GM23338 (cell line): ENCODE measurements around the gene XRN1. TPM values are rescaled to one million over a fixed set of nuclear protein-coding genes. Genes with fewer than 3 reads are reported as not detected.
"Not testable (repeated sequence)": the region's sequence is repeated elsewhere in the genome, so short reads cannot be mapped to it uniquely, and the experiment has no call there.

Experiments used
- ATAC-seq: fragments of 200-7000 bp; cut with Tn5 transposase; 3 replicates; pipeline ENCODE4 v1.9.1; 2020
- DNase-seq: peaks from one replicate; pipeline ENCODE4 v3.0.0-alpha.2; 2015; ENCODE audit warnings: low spot score
- H2AFZ ChIP-seq: fragments of 200-600 bp; sonication (generic); 2 replicates; pipeline ENCODE4 v1.8.0; 2016; ENCODE audit warnings: antibody characterized with exemption, mild to moderate bottlenecking, moderate library complexity
- H3F3A ChIP-seq: fragments of 200-600 bp; sonication (generic); replicated peaks from 2 replicates; pipeline ENCODE4 v1.8.0; 2017; ENCODE audit warnings: antibody characterized with exemption, mixed run types, low read depth
- H3K27ac ChIP-seq: fragments of 200-600 bp; sonication (generic); 2 replicates; pipeline ENCODE4 v1.6.1; 2016; ENCODE audit warnings: low read depth
- H3K27me3 ChIP-seq: fragments of 200-600 bp; sonication (generic); 2 replicates; pipeline ENCODE4 v1.8.0; 2016; ENCODE audit warnings: mild to moderate bottlenecking, mixed run types, moderate library complexity; ENCODE audit not compliant: insufficient read depth
- H3K36me3 ChIP-seq: fragments of 200-600 bp; sonication (generic); 2 replicates; pipeline ENCODE4 v1.8.0; 2016; ENCODE audit warnings: mild to moderate bottlenecking; ENCODE audit not compliant: insufficient read depth
- H3K4me1 ChIP-seq: fragments of 200-600 bp; sonication (generic); 2 replicates; pipeline ENCODE4 v1.8.0; 2016; ENCODE audit warnings: mild to moderate bottlenecking, moderate library complexity; ENCODE audit not compliant: insufficient read depth
- H3K4me2 ChIP-seq: fragments of 200-600 bp; sonication (generic); 2 replicates; pipeline ENCODE4 v1.7.1; 2017; ENCODE audit warnings: mixed run types
- H3K4me3 ChIP-seq: fragments of 200-600 bp; sonication (generic); 2 replicates; pipeline ENCODE4 v1.6.1; 2016; ENCODE audit warnings: mixed run types
- H3K79me2 ChIP-seq: fragments of 200-600 bp; sonication (generic); replicated peaks from 2 replicates; pipeline ENCODE4 v1.8.0; 2017; ENCODE audit warnings: mild to moderate bottlenecking; ENCODE audit not compliant: insufficient read depth
- H3K9me2 ChIP-seq: fragments of 200-600 bp; sonication (generic); 2 replicates; pipeline ENCODE4 v1.8.0; 2017; ENCODE audit not compliant: insufficient read depth
- H4K20me1 ChIP-seq: fragments of 200-600 bp; sonication (generic); replicated peaks from 2 replicates; pipeline ENCODE4 v1.8.0; 2017; ENCODE audit warnings: mild to moderate bottlenecking; ENCODE audit not compliant: insufficient read depth
- H3K27ac Mint-ChIP-seq: 2 replicates; pipeline ENCODE4 v1.8.0; 2020; ENCODE audit warnings: inconsistent platforms, mild to moderate bottlenecking, moderate library complexity, mixed read lengths
- H3K27me3 Mint-ChIP-seq: 3 replicates; pipeline ENCODE4 v1.8.0; 2022; ENCODE audit warnings: low read depth, mild to moderate bottlenecking, moderate library complexity, mixed read lengths, inconsistent platforms; ENCODE audit not compliant: insufficient read depth, poor library complexity
- H3K36me3 Mint-ChIP-seq: 3 replicates; pipeline ENCODE4 v1.8.0; 2021; ENCODE audit warnings: low read depth, mild to moderate bottlenecking, inconsistent platforms, moderate library complexity, mixed read lengths
- H3K4me1 Mint-ChIP-seq: 3 replicates; pipeline ENCODE4 v1.8.0; 2020; ENCODE audit warnings: mild to moderate bottlenecking, inconsistent platforms, mixed read lengths
- H3K4me3 Mint-ChIP-seq: 3 replicates; pipeline ENCODE4 v1.8.0; 2021; ENCODE audit warnings: moderate library complexity, mild to moderate bottlenecking, inconsistent platforms, mixed read lengths
- H3K9me3 Mint-ChIP-seq: 3 replicates; pipeline ENCODE4 v1.8.0; 2020; ENCODE audit warnings: moderate library complexity, mild to moderate bottlenecking, inconsistent platforms, mixed read lengths
- CREB1 ChIP-seq: fragments of 250-450 bp; sonication (Bioruptor Pico); IDR thresholded peaks from 2 replicates; pipeline ENCODE4 v1.5.0; 2020; ENCODE audit warnings: low read depth, mild to moderate bottlenecking, moderate library complexity
- CTCF ChIP-seq, 2 experiments: fragments of 200-600 bp in 1 of 2; sonication (generic) in 1 of 2; conservative IDR thresholded peaks; 2 replicates each; pipeline versions ENCODE4 v1.5.1 to v1.6.1; 2016 to 2017; ENCODE audit warnings: antibody characterized with exemption in 2 of 2, low read depth in 2 of 2, mild to moderate bottlenecking in 2 of 2, moderate library complexity in 1 of 2
- ETS1 ChIP-seq: IDR thresholded peaks from 2 replicates; pipeline ENCODE4 v1.6.1; 2016; ENCODE audit warnings: antibody characterized with exemption
- EZH2 ChIP-seq: fragments of 200-600 bp; sonication (generic); IDR thresholded peaks from one replicate; pipeline ENCODE4 v1.8.0; 2017; ENCODE audit warnings: antibody characterized with exemption, mild to moderate bottlenecking, low read depth; ENCODE audit not compliant: unreplicated experiment
- EZH2phosphoT487 ChIP-seq: fragments of 200-600 bp; sonication (generic); IDR thresholded peaks from one replicate; pipeline ENCODE4 v1.8.1; 2018; ENCODE audit warnings: antibody characterized with exemption; ENCODE audit not compliant: unreplicated experiment
- JUNB ChIP-seq: IDR thresholded peaks from one replicate; pipeline ENCODE4 v1.6.1; 2016; ENCODE audit warnings: antibody characterized with exemption; ENCODE audit not compliant: unreplicated experiment
- POLR2AphosphoS5 ChIP-seq: IDR thresholded peaks from 2 replicates; pipeline ENCODE4 v1.6.1; 2016; ENCODE audit warnings: antibody characterized with exemption, low read depth
- REST ChIP-seq: IDR thresholded peaks from one replicate; pipeline ENCODE4 v1.6.1; 2018; ENCODE audit warnings: antibody characterized with exemption; ENCODE audit not compliant: unreplicated experiment
- STAT1 ChIP-seq: IDR thresholded peaks from one replicate; pipeline ENCODE4 v1.6.1; 2016; ENCODE audit warnings: antibody characterized with exemption; ENCODE audit not compliant: unreplicated experiment
- ZNF114 ChIP-seq: fragments of 250-450 bp; sonication (Bioruptor Pico); IDR thresholded peaks from 2 replicates; pipeline ENCODE4 v1.5.0; 2020; ENCODE audit warnings: mild to moderate bottlenecking, moderate library complexity
- ZNF331 ChIP-seq: fragments of 250-450 bp; sonication (Bioruptor Pico); IDR thresholded peaks from 2 replicates; pipeline ENCODE4 v1.5.0; 2020; ENCODE audit warnings: low read depth, mild to moderate bottlenecking, moderate library complexity
- polyA plus RNA-seq: library from polyadenylated mRNA; unstranded; fragments of >200 nt; fragmentation: Nextera tagmentation; extraction: Ambion mirVana; gene quantifications from 2 replicates; pipeline ENCODE4 v1.2.1, GENCODE V29; 2016
- total RNA-seq: library from RNA; depleted of rRNA; stranded (reverse); fragments of >200 nt; shearing (Covaris generic); gene quantifications from 2 replicates; pipeline ENCODE4 v1.2.3, GENCODE V29; 2014

Gene XRN1
- total and polyA plus RNA-seq, 2 experiments from 2014 or later: 10.9 to 16.6 TPM

- TF ChIP-seq STAT1 (no peak), JUNB (no peak), REST (no peak), ETS1 (no peak)
Measured at GRCh38 chr3:142363936-142364467, 83.8 kb downstream of the XRN1 start (continued).

- DNase-seq, H3K4me1 Mint-ChIP-seq, H3K79me2 ChIP-seq, H3K4me3 Mint-ChIP-seq, H3K27me3 ChIP-seq, H3K9me2 ChIP-seq, H3K4me2 ChIP-seq, H3K36me3 Mint-ChIP-seq, H3K27me3 Mint-ChIP-seq, H3K27ac Mint-ChIP-seq, H2AFZ ChIP-seq, ATAC-seq, H3K4me3 ChIP-seq, H3F3A ChIP-seq, H3K4me1 ChIP-seq, H3K27ac ChIP-seq, H3K9me3 Mint-ChIP-seq, H4K20me1 ChIP-seq: not testable (repeated sequence)
- H3K36me3 ChIP-seq: peaks cover 10% of the 10 kb centered on the region; the same call in 1 of the 2 replicates
Measured at GRCh38 chr3:142363433-142363832, 84.4 kb downstream of the XRN1 start.

- peaks cover 16% of the 10 kb centered on the region; the same call in 2 of the 3 replicates for H3K36me3 Mint-ChIP-seq
- no peaks in the 10 kb centered on the region for H3K9me2 ChIP-seq
- no peak for DNase-seq
- no peak overlapping the region for H3K4me3 Mint-ChIP-seq
- H4K20me1 ChIP-seq: no peaks in the 10 kb centered on the region
- H3K36me3 ChIP-seq: peaks cover 6% of the 10 kb centered on the region; the same call in 1 of the 2 replicates
- H3K27ac ChIP-seq: no peak overlapping the region
- no peaks in the 10 kb centered on the region for H3K9me3 Mint-ChIP-seq
- H3K27me3 ChIP-seq: no peaks in the 10 kb centered on the region
- H3K4me2 ChIP-seq: no peak overlapping the region
- ATAC-seq: no peak
- no peaks in the 10 kb centered on the region for H3K4me1 Mint-ChIP-seq
- H3K27me3 Mint-ChIP-seq: no peaks in the 10 kb centered on the region
- no peaks in the 10 kb centered on the region for H3K79me2 ChIP-seq
- no peak overlapping the region for H3K27ac Mint-ChIP-seq
- no peak overlapping the region for H3K4me3 ChIP-seq
- no peaks in the 10 kb centered on the region for H3K4me1 ChIP-seq
- H2AFZ ChIP-seq: no peak overlapping the region
- no peaks in the 10 kb centered on the region for H3F3A ChIP-seq
- TF ChIP-seq CREB1 (CRISPR knock-in tag) (no peak), REST (no peak), ZNF331 (CRISPR knock-in tag) (no peak), STAT1 (no peak), ZNF114 (CRISPR knock-in tag) (no peak), ETS1 (no peak), CTCF (conservative IDR thresholded peaks at IDR 0.05; ENCODE audit: low read depth in 2 of 2) (no peak), EZH2phosphoT487 (no peak), EZH2 (no peak), JUNB (no peak), POLR2AphosphoS5 (no peak)
Measured at GRCh38 chr3:142359367-142359766, 88.5 kb downstream of the XRN1 start.
